Measurements from ENCODE around the gene PLCL1. TPM values are rescaled to one million over a fixed set of nuclear protein-coding genes. Genes with fewer than 3 reads are reported as not detected.
A peak's percentile ranks its signal among the peaks of the same experiment; 100 is the strongest.

The PLCL1 gene
- total and polyA plus RNA-seq, 12 donors: 17.3 to 131 (median 102) TPM

- Histone ChIP-seq H3K4me1 (peaks cover 0 to 74% (median 35%) of the 10 kb centered on the region in 9 donors), H3K27me3 (no peaks in the 10 kb centered on the region), H3K4me3 (no peak overlapping the region), H3K9me3 (no peaks in the 10 kb centered on the region), H3K27ac (no peak overlapping the region), H3K36me3 (peaks cover 0 to 25% (median 0%) of the 10 kb centered on the region in 9 donors)
- ATAC-seq: peak in 1 of 8 donors; percentile 27
- no peak for DNase-seq
- TF ChIP-seq, protein P1, sequence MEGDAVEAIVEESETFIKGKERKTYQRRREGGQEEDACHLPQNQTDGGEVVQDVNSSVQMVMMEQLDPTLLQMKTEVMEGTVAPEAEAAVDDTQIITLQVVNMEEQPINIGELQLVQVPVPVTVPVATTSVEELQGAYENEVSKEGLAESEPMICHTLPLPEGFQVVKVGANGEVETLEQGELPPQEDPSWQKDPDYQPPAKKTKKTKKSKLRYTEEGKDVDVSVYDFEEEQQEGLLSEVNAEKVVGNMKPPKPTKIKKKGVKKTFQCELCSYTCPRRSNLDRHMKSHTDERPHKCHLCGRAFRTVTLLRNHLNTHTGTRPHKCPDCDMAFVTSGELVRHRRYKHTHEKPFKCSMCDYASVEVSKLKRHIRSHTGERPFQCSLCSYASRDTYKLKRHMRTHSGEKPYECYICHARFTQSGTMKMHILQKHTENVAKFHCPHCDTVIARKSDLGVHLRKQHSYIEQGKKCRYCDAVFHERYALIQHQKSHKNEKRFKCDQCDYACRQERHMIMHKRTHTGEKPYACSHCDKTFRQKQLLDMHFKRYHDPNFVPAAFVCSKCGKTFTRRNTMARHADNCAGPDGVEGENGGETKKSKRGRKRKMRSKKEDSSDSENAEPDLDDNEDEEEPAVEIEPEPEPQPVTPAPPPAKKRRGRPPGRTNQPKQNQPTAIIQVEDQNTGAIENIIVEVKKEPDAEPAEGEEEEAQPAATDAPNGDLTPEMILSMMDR (IDR thresholded peaks at IDR 0.05): no peak
- intact Hi-C loops (cut with DNase I): no loop called here
- 46 to 50% methylated on average over 6 of the region's 6 CpGs for WGBS, 2 donors
These were observed 294.5 kb downstream of the PLCL1 start for GRCh38 chr2:198098918-198099317.

GRCh38 chr2:198100346-198100745 lies 296.0 kb downstream of the PLCL1 start:
- whole genome bisulfite sequencing, 2 donors: 59 to 78% methylated on average over 1 of the region's 1 CpG
- no peak overlapping the region for H3K4me3 ChIP-seq
- peaks cover 0 to 74% (median 35%) of the 10 kb centered on the region in 9 donors for H3K4me1 ChIP-seq
- DNase-seq (no peak), ATAC-seq (peak in 4 of 8 donors; percentile 39 to 61 (median 53))
- peaks cover 0 to 31% (median 0%) of the 10 kb centered on the region in 9 donors for H3K36me3 ChIP-seq
- H3K9me3 ChIP-seq: peaks cover 0 to 3% (median 0%) of the 10 kb centered on the region in 11 donors
- no peaks in the 10 kb centered on the region for H3K27me3 ChIP-seq
- peak overlapping the region in 4 of 10 donors; percentile 0 to 33 (median 11) for H3K27ac ChIP-seq
- intact Hi-C loops (cut with DNase I): no loop called here
- TF ChIP-seq, protein P1 (IDR thresholded peaks at IDR 0.05): no peak

DNA sequence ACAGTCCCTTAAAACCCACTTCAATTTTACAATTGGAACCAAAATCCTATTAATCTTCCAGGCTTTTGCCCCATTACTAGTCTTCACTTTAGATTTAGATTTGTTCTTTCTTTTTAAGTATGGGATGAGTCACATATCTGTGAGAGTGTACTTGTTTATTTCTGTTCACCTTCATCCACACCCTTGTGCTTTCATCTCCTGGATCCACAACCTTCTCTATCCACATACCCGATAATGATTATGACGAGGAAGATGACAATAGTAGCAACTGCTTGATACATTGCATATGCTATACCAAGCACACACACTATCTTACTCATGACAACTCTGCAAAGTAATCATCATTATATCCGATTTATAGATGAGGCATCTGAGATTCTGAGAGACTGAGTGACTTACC lies 297.3 kb downstream of the PLCL1 start:
- TF ChIP-seq, protein P1 (IDR thresholded peaks at IDR 0.05): no peak
- WGBS, 2 donors: 68 to 79% methylated on average over 3 of the region's 3 CpGs
- ATAC-seq (peak in 5 of 8 donors; percentile 15 to 65 (median 22)), DNase-seq (no peak)
- intact Hi-C loops (cut with DNase I): no loop called here
- Histone ChIP-seq H3K36me3 (peaks cover 0 to 25% (median 0%) of the 10 kb centered on the region in 9 donors), H3K27ac (peak overlapping the region in 3 of 10 donors; percentile 46 to 64 (median 47)), H3K27me3 (no peaks in the 10 kb centered on the region), H3K9me3 (peaks cover 0 to 3% (median 0%) of the 10 kb centered on the region in 11 donors), H3K4me1 (peaks cover 0 to 75% (median 35%) of the 10 kb centered on the region in 9 donors), H3K4me3 (no peak overlapping the region)

DNA sequence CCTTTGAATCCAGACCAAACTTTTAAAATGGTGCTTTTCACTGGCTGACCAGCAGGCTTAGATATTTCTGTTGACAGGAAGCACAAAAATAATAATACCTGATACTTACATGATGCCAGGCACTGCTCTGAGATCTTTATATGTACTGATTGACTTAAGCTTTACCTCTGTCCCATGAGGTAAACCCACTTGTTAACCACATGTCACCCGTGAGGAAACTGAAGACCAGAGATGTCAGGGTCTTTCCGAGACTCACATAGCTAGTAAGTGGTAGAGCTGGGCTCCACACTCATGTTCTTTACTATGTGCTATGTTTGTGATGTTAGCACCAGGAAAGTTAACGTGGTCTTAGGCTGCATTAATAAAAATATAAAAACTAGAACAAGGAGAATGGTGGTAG lies 297.7 kb downstream of the PLCL1 start:
- Histone ChIP-seq H3K27ac (peak overlapping the region in 6 of 10 donors; percentile 8 to 64 (median 44)), H3K4me3 (no peak overlapping the region), H3K9me3 (peaks cover 0 to 3% (median 0%) of the 10 kb centered on the region in 11 donors), H3K4me1 (peaks cover 0 to 74% (median 34%) of the 10 kb centered on the region in 9 donors), H3K27me3 (no peaks in the 10 kb centered on the region), H3K36me3 (peaks cover 0 to 25% (median 0%) of the 10 kb centered on the region in 9 donors)
- TF ChIP-seq, protein P1 (IDR thresholded peaks at IDR 0.05): no peak
- ATAC-seq (peak in 2 of 8 donors; percentile 28 to 35), DNase-seq (no peak)
- WGBS, 2 donors: 95 to 96% methylated on average over 3 of the region's 3 CpGs
- intact Hi-C loops (cut with DNase I): no loop called here
